Mucosa of descending colon (tissue), 3 donors: ENCODE data around the gene ARAP1. TPM values are rescaled to one million over a fixed set of nuclear protein-coding genes. Genes with fewer than 3 reads are reported as not detected.

Experiments used
- ATAC-seq: fragments of 200-7000 bp; cut with Tn5 transposase; one replicate; pipeline ENCODE4 v1.9.1; 2020; ENCODE audit warnings: mild to moderate bottlenecking, moderate library complexity
- DNase-seq, 3 donors: peaks; one replicate each; pipeline ENCODE4 v3.0.0-alpha.2; 2020
- H3K36me3 ChIP-seq: fragments of 200-600 bp; one replicate; pipeline ENCODE4 v1.8.0; 2021; ENCODE audit warnings: low read depth, mild to moderate bottlenecking
- H3K4me1 ChIP-seq: fragments of 200-600 bp; one replicate; pipeline ENCODE4 v1.8.0; 2021; ENCODE audit warnings: low read depth, mild to moderate bottlenecking
- H3K4me3 ChIP-seq: fragments of 200-600 bp; one replicate; pipeline ENCODE4 v1.8.0; 2021; ENCODE audit warnings: mild to moderate bottlenecking
- H3K9me3 ChIP-seq: fragments of 200-600 bp; one replicate; pipeline ENCODE4 v1.8.0; 2021; ENCODE audit warnings: mild to moderate bottlenecking
- CTCF ChIP-seq: fragments of 200-600 bp; IDR thresholded peaks from one replicate; pipeline ENCODE4 v1.8.0; 2022; ENCODE audit warnings: antibody characterized with exemption, mild to moderate bottlenecking
- intact Hi-C, 2 donors: fragments of 100-400 bp; cut with DNase I in 1 of 2; cut with micrococcal nuclease in 1 of 2; formaldehyde crosslinking; loops; one replicate each; pipeline versions ENCODE4 v1.11.0 to v1.11.1; 2022; cut with DNase I, micrococcal nuclease
- total RNA-seq, 3 donors: library from RNA; stranded (reverse); fragmentation: NEBNext Ultra II Directional in 2 of 3; extraction: Animal tissue kit (Norgen Biotek cat#: 25700) in 2 of 3; gene quantifications; one replicate each; pipeline versions ENCODE4 v1.2.1 to v1.2.4, GENCODE V29; 2021 to 2023
- donor health status: DM: no; HTN: no; CAD: no; lungs with moderate emphysema.
- donor health status: DM: no; HTN: no; CAD: no.
- donor health status: DM: no; HTN: yes; CAD: no.

The ARAP1 gene
- total RNA-seq, 3 donors from 2014 or later, result 69.3 to 84.8 (median 84.0) TPM

- TF ChIP-seq CTCF, result no peak
- Histone ChIP-seq H3K9me3 (no peaks in the 10 kb centered on the region), H3K4me1 (no peaks in the 10 kb centered on the region), H3K4me3 (no peak overlapping the region), H3K36me3 (no peaks in the 10 kb centered on the region)
- DNase-seq (no peak), ATAC-seq (no peak)
- intact Hi-C loops, result no loop called here
These were observed 78.8 kb downstream of the ARAP1 start for GRCh38 chr11:72673284-72673942.

- intact Hi-C loops, result no loop called here
- no peak for TF ChIP-seq CTCF
- no peaks in the 10 kb centered on the region for H3K4me1 ChIP-seq
- peaks cover 2% of the 10 kb centered on the region for H3K9me3 ChIP-seq
- H3K4me3 ChIP-seq, result no peak overlapping the region
- no peaks in the 10 kb centered on the region for H3K36me3 ChIP-seq
- ATAC-seq (no peak), DNase-seq (no peak)
These were observed 79.5 kb downstream of the ARAP1 start for GRCh38 chr11:72672597-72673238.

- ATAC-seq, result no peak
- Histone ChIP-seq H3K9me3 (peaks cover 8% of the 10 kb centered on the region), H3K36me3 (no peaks in the 10 kb centered on the region), H3K4me1 (no peaks in the 10 kb centered on the region), H3K4me3 (no peak overlapping the region)
- intact Hi-C loops, result no loop called here
- no peak for DNase-seq
- no peak for TF ChIP-seq CTCF
These were observed 80.8 kb downstream of the ARAP1 start for GRCh38 chr11:72671152-72672099.

- H3K9me3 ChIP-seq, result peaks cover 8% of the 10 kb centered on the region
- TF ChIP-seq CTCF, result no peak
- ATAC-seq (no peak), DNase-seq (no peak)
- no peaks in the 10 kb centered on the region for H3K36me3 ChIP-seq
- no peaks in the 10 kb centered on the region for H3K4me1 ChIP-seq
- intact Hi-C loops, result no loop called here
- H3K4me3 ChIP-seq, result no peak overlapping the region
These were observed 82.2 kb downstream of the ARAP1 start for GRCh38 chr11:72670041-72670440.

GRCh38 chr11:72669527-72669926 lies 82.7 kb downstream of the ARAP1 start:
- no peak for TF ChIP-seq CTCF
- H3K4me1 ChIP-seq, result no peaks in the 10 kb centered on the region
- no peak for ATAC-seq
- no peak overlapping the region for H3K4me3 ChIP-seq
- H3K36me3 ChIP-seq, result no peaks in the 10 kb centered on the region
- H3K9me3 ChIP-seq, result peaks cover 8% of the 10 kb centered on the region
- intact Hi-C loops, result no loop called here
- no peak for DNase-seq
